Heart left ventricle (tissue), 13 donors: ENCODE results near the gene SLC6A9.

Source experiments
- POLR2A ChIP-seq, 2 donors: fragments of 450-650 bp; IDR thresholded peaks; one replicate each; pipeline ENCODE4 v1.6.1; 2017; ENCODE audit warnings: antibody characterized with exemption in 2 of 2, mild to moderate bottlenecking in 2 of 2, moderate library complexity in 2 of 2
- TF ChIP-seq, protein P1 (sequence below), 12 donors: fragments of 200-600 bp; sonication (generic) in 4 of 12; IDR thresholded peaks; one replicate each; pipeline versions ENCODE4 v1.5.0 to v1.8.0; 2018 to 2022; ENCODE audit warnings: antibody characterized with exemption in 12 of 12, mild to moderate bottlenecking in 5 of 12
- donor health status: ischemic (EF 13 %, LVEDD 7.1; RV severe dilation, severe dysfunction).
- donor health status: DM: no; HTN: yes; CAD: no.
- donor health status: DM: no; HTN: no; CAD: no.
- donor health status: ischemic (EF 25% LVEDD 6.9; RV normal size, moderate dysfunction).
- donor health status: ischemic (EF 25% LVEDD 5.7; RV mildly dilated, moderate dysfunction).
- donor health status: ischemic (EF 35%, LVEDD 5.7; RV mildly dilated, moderate dysfunction).
- donor health status: nonischemic (EF 11% LVEDD 7.7; RV severe dilation, severe dysfunction).
- donor health status: DM: yes; HTN: yes; CAD: no.
- donor health status: PGD.
- donor health status: ischemic (EF 29% LVEDD 5.4; RV normal size, mild dysfunction).
- donor health status: nonischemic (EF 23%, LVEDD 6.1; RV moderate dilation, normal function).

DNA sequence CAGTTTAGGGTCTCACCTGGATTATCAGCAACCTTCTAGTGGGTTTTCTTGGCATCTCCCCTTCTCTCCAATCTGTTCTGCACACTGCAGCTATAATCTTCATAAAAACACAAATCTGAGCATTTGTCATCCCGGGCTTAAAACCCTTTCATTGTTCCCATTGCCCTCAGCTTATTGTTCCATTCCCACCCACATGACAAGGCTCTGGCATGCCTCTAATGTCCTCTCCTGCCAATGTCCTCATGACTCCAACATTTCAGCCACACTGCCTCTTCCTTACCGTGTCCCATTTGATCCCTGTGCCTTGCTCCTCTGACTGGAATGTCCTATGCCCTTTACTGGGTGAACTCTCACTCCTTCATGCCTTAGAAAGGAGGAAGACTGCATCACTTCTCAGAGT, 68.9 kb downstream of the SLC6A9 start:
- TF ChIP-seq POLR2A (IDR thresholded peaks at IDR 0.05), result no peak
- TF ChIP-seq, protein P1, sequence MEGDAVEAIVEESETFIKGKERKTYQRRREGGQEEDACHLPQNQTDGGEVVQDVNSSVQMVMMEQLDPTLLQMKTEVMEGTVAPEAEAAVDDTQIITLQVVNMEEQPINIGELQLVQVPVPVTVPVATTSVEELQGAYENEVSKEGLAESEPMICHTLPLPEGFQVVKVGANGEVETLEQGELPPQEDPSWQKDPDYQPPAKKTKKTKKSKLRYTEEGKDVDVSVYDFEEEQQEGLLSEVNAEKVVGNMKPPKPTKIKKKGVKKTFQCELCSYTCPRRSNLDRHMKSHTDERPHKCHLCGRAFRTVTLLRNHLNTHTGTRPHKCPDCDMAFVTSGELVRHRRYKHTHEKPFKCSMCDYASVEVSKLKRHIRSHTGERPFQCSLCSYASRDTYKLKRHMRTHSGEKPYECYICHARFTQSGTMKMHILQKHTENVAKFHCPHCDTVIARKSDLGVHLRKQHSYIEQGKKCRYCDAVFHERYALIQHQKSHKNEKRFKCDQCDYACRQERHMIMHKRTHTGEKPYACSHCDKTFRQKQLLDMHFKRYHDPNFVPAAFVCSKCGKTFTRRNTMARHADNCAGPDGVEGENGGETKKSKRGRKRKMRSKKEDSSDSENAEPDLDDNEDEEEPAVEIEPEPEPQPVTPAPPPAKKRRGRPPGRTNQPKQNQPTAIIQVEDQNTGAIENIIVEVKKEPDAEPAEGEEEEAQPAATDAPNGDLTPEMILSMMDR (IDR thresholded peaks at IDR 0.05), result no peak
